ENCODE data around the gene PRKCB.
"Not testable (repeated sequence)": the region's sequence is repeated elsewhere in the genome, so short reads cannot be mapped to it uniquely, and the experiment has no call there.

The PRKCB gene

GRCh38 chr16:24130494-24131085, 294.8 kb downstream of the PRKCB start:
- in situ Hi-C loops (cut with MboI; ENCODE audit: low pct_unique_long_range_greater_than_20kb, low sequenced_read_pairs), result no loop called here
- DNase-seq, result no peak

GRCh38 chr16:24131294-24131693, 295.5 kb downstream of the PRKCB start:
- in situ Hi-C loops (cut with MboI; ENCODE audit: low pct_unique_long_range_greater_than_20kb, low sequenced_read_pairs), result no loop called here
- DNase-seq, result no peak

- DNase-seq, result no peak
- in situ Hi-C loops (cut with MboI; ENCODE audit: low pct_unique_long_range_greater_than_20kb, low sequenced_read_pairs), result no loop called here
These were observed 296.4 kb downstream of the PRKCB start for GRCh38 chr16:24132048-24132796.

- no peak for DNase-seq
- in situ Hi-C loops (cut with MboI; ENCODE audit: low pct_unique_long_range_greater_than_20kb, low sequenced_read_pairs), result no loop called here
These were observed 297.0 kb downstream of the PRKCB start for GRCh38 chr16:24132797-24133155.

- DNase-seq, result peak; percentile 24
- in situ Hi-C loops (cut with MboI; ENCODE audit: low pct_unique_long_range_greater_than_20kb, low sequenced_read_pairs), result no loop called here
These were observed 300.1 kb downstream of the PRKCB start for GRCh38 chr16:24135624-24136565.

- in situ Hi-C loops (cut with MboI; ENCODE audit: low pct_unique_long_range_greater_than_20kb, low sequenced_read_pairs), result no loop called here
- no peak for DNase-seq
These were observed 302.2 kb downstream of the PRKCB start for GRCh38 chr16:24138024-24138423.

- in situ Hi-C loops (cut with MboI; ENCODE audit: low pct_unique_long_range_greater_than_20kb, low sequenced_read_pairs), result no loop called here
- no peak for DNase-seq
These were observed 302.8 kb downstream of the PRKCB start for GRCh38 chr16:24138575-24138974.

GRCh38 chr16:24139282-24139681, 303.5 kb downstream of the PRKCB start:
- in situ Hi-C loops (cut with MboI; ENCODE audit: low pct_unique_long_range_greater_than_20kb, low sequenced_read_pairs), result no loop called here

GRCh38 chr16:24140730-24141129, 304.9 kb downstream of the PRKCB start:
- DNase-seq, result no peak
- in situ Hi-C loops (cut with MboI; ENCODE audit: low pct_unique_long_range_greater_than_20kb, low sequenced_read_pairs), result no loop called here

More at GRCh38 chr16:24139282-24139681, 303.5 kb downstream of the PRKCB start:
- DNase-seq, result no peak

GRCh38 chr16:24141466-24141865, 305.7 kb downstream of the PRKCB start:
- no peak for DNase-seq

GRCh38 chr16:24141917-24142316, 306.1 kb downstream of the PRKCB start:
- DNase-seq, result no peak
- in situ Hi-C loops (cut with MboI; ENCODE audit: low pct_unique_long_range_greater_than_20kb, low sequenced_read_pairs), result no loop called here

More at GRCh38 chr16:24141466-24141865, 305.7 kb downstream of the PRKCB start:
- in situ Hi-C loops (cut with MboI; ENCODE audit: low pct_unique_long_range_greater_than_20kb, low sequenced_read_pairs), result no loop called here

GRCh38 chr16:24145927-24146326, 310.1 kb downstream of the PRKCB start:
- in situ Hi-C loops (cut with MboI; ENCODE audit: low pct_unique_long_range_greater_than_20kb, low sequenced_read_pairs), result no loop called here
- DNase-seq, result no peak

- DNase-seq, result no peak
- in situ Hi-C loops (cut with MboI; ENCODE audit: low pct_unique_long_range_greater_than_20kb, low sequenced_read_pairs), result no loop called here
These were observed 310.7 kb downstream of the PRKCB start for GRCh38 chr16:24146518-24146917.

- in situ Hi-C loops (cut with MboI; ENCODE audit: low pct_unique_long_range_greater_than_20kb, low sequenced_read_pairs), result no loop called here
These were observed 313.3 kb downstream of the PRKCB start for GRCh38 chr16:24149102-24149501.

GRCh38 chr16:24150282-24150681, 314.5 kb downstream of the PRKCB start:
- in situ Hi-C loops (cut with MboI; ENCODE audit: low pct_unique_long_range_greater_than_20kb, low sequenced_read_pairs), result no loop called here
- DNase-seq, result no peak

More at GRCh38 chr16:24149102-24149501, 313.3 kb downstream of the PRKCB start:
- DNase-seq, result no peak

GRCh38 chr16:24151482-24151939, 315.7 kb downstream of the PRKCB start:
- in situ Hi-C loops (cut with MboI; ENCODE audit: low pct_unique_long_range_greater_than_20kb, low sequenced_read_pairs), result no loop called here
- no peak for DNase-seq

GRCh38 chr16:24152048-24152447, 316.3 kb downstream of the PRKCB start:
- DNase-seq; in situ Hi-C loops (cut with MboI; ENCODE audit: low pct_unique_long_range_greater_than_20kb, low sequenced_read_pairs): not testable (repeated sequence)

GRCh38 chr16:24152826-24153225, 317.0 kb downstream of the PRKCB start:
- no peak for DNase-seq
- in situ Hi-C loops (cut with MboI; ENCODE audit: low pct_unique_long_range_greater_than_20kb, low sequenced_read_pairs), result no loop called here

- DNase-seq, result no peak
- in situ Hi-C loops (cut with MboI; ENCODE audit: low pct_unique_long_range_greater_than_20kb, low sequenced_read_pairs), result no loop called here
These were observed 321.0 kb downstream of the PRKCB start for GRCh38 chr16:24156777-24157176.

- no peak for DNase-seq
- in situ Hi-C loops (cut with MboI; ENCODE audit: low pct_unique_long_range_greater_than_20kb, low sequenced_read_pairs), result no loop called here
These were observed 328.2 kb downstream of the PRKCB start for GRCh38 chr16:24163935-24164334.
